K562 (cell line): ENCODE data around the gene CLIC1. TPM values are rescaled to one million over a fixed set of nuclear protein-coding genes. Genes with fewer than 3 reads are reported as not detected.
A peak's percentile ranks its signal among the peaks of the same experiment; 100 is the strongest.

ENCODE experiments used
- ATF7 ChIP-seq: fragments of 450-650 bp; IDR thresholded peaks from 2 replicates; pipeline ENCODE4 v1.7.1; 2014; ENCODE audit warnings: mild to moderate bottlenecking, moderate library complexity
- DDX20 ChIP-seq: fragments of 450-650 bp; IDR thresholded peaks from 2 replicates; pipeline ENCODE4 v1.6.1; 2016; ENCODE audit warnings: missing genetic modification characterization, low read depth, mild to moderate bottlenecking, missing compliant biosample characterization, moderate library complexity
- GTF2A2 ChIP-seq: IDR thresholded peaks from 2 replicates; pipeline ENCODE4 v1.6.1; 2016; ENCODE audit warnings: mild to moderate bottlenecking, missing genetic modification characterization, missing compliant biosample characterization
- OTX1 ChIP-seq: fragments of 450-650 bp; formaldehyde crosslinking; IDR thresholded peaks from 2 replicates; pipeline ENCODE4 v1.4.0; 2022; ENCODE audit warnings: mild to moderate bottlenecking
- polyA plus RNA-seq, 8 experiments: library from polyadenylated mRNA; depleted of rRNA in 4 of 8; stranded (reverse) in 5 of 8; unstranded in 3 of 8; fragments of >200 nt; fragmentation: Nextera tagmentation in 2 of 8; fragmentation: Illumina TruSeq in 1 of 8; extraction: Ambion mirVana in 2 of 8; extraction: Trizol in 1 of 8; gene quantifications; 2 replicates each; pipeline versions ENCODE4 v1.2.1 to v1.2.3, GENCODE V29; 2011 to 2014; ENCODE audit warnings: inconsistent platforms in 1 of 8, missing spikeins in 1 of 8
- total RNA-seq, 7 experiments: library from RNA; depleted of rRNA in 6 of 7; stranded (reverse); fragments of >200 nt in 6 of 7; fragmentation: Illumina TruSeq in 2 of 7; extraction: Trizol in 2 of 7; gene quantifications; 2 replicates each; pipeline versions ENCODE4 v1.2.1 to v1.2.3, GENCODE V29; 2011 to 2021; ENCODE audit warnings: low replicate concordance in 1 of 7
- TF ChIP-seq, protein P1 (sequence below): fragments of 250-450 bp; sonication (Bioruptor Pico); IDR thresholded peaks from 2 replicates; pipeline ENCODE4 v1.4.0; 2020
- TF ChIP-seq, protein P2 (sequence below): fragments of 450-650 bp; IDR thresholded peaks from 2 replicates; pipeline ENCODE4 v1.6.1; 2017; ENCODE audit warnings: antibody characterized with exemption, mild to moderate bottlenecking
- TF ChIP-seq, protein P3 (sequence below): sonication (generic); formaldehyde crosslinking; IDR thresholded peaks from 2 replicates; pipeline ENCODE4 v1.8.0; 2022; ENCODE audit warnings: missing genetic modification reagents, mild to moderate bottlenecking, borderline replicate concordance
- TF ChIP-seq, protein P4 (sequence below): fragments of 250-450 bp; sonication (Bioruptor Pico); IDR thresholded peaks from 2 replicates; pipeline ENCODE4 v1.5.0; 2021
- TF ChIP-seq, protein P5 (sequence below): fragments of 150-350 bp; IDR thresholded peaks from 2 replicates; pipeline ENCODE4 v1.6.1; 2014; ENCODE audit warnings: low read depth, mild to moderate bottlenecking, low read length, borderline replicate concordance

Gene CLIC1
- total and polyA plus RNA-seq, 9 of the 15 experiments (the other 6 are each of a cell fraction or from before 2014, with no cell fraction given), result 1,267 to 2,419 (median 1,808) TPM

DNA sequence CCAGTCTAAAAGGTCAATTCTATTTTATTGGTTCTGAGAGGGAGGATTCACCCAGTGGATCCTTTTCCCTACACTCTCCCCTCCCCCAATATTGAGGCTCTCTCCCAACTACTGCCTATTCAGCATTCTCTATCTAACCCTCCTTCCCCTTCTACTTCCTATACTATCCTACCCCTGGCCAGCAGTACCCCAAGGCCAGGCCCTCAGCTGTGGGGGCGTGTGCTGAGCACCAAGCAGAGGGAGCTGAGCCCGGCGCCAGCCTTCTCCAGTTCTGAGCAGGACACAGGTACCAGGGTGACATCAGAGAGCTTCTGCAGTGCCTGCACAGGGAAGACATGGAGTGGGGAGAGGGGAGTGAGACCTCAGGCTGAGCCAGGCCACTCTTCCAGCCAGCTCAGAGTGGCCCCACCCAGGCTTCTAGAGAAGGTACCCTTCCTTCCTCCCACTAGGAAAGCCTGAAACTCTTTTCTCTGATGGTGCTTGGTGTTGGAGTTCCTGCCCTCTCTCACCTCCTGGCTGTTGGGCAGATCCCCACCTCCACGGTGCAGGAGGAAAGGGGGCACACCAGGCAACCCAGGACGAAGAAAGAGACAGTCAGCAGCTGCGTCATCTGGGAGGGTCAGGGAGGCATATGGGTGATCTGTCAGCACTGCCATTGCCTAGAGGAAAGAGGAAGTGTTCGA is 9.2 kb downstream of the CLIC1 start (continued):
- TF ChIP-seq, protein P1, sequence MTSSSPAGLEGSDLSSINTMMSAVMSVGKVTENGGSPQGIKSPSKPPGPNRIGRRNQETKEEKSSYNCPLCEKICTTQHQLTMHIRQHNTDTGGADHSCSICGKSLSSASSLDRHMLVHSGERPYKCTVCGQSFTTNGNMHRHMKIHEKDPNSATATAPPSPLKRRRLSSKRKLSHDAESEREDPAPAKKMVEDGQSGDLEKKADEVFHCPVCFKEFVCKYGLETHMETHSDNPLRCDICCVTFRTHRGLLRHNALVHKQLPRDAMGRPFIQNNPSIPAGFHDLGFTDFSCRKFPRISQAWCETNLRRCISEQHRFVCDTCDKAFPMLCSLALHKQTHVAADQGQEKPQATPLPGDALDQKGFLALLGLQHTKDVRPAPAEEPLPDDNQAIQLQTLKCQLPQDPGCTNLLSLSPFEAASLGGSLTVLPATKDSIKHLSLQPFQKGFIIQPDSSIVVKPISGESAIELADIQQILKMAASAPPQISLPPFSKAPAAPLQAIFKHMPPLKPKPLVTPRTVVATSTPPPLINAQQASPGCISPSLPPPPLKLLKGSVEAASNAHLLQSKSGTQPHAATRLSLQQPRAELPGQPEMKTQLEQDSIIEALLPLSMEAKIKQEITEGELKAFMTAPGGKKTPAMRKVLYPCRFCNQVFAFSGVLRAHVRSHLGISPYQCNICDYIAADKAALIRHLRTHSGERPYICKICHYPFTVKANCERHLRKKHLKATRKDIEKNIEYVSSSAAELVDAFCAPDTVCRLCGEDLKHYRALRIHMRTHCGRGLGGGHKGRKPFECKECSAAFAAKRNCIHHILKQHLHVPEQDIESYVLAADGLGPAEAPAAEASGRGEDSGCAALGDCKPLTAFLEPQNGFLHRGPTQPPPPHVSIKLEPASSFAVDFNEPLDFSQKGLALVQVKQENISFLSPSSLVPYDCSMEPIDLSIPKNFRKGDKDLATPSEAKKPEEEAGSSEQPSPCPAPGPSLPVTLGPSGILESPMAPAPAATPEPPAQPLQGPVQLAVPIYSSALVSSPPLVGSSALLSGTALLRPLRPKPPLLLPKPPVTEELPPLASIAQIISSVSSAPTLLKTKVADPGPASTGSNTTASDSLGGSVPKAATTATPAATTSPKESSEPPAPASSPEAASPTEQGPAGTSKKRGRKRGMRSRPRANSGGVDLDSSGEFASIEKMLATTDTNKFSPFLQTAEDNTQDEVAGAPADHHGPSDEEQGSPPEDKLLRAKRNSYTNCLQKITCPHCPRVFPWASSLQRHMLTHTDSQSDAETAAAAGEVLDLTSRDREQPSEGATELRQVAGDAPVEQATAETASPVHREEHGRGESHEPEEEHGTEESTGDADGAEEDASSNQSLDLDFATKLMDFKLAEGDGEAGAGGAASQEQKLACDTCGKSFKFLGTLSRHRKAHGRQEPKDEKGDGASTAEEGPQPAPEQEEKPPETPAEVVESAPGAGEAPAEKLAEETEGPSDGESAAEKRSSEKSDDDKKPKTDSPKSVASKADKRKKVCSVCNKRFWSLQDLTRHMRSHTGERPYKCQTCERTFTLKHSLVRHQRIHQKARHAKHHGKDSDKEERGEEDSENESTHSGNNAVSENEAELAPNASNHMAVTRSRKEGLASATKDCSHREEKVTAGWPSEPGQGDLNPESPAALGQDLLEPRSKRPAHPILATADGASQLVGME (CRISPR knock-in tag), result no peak; the same call in 1 of the 2 replicates
- TF ChIP-seq, protein P2, sequence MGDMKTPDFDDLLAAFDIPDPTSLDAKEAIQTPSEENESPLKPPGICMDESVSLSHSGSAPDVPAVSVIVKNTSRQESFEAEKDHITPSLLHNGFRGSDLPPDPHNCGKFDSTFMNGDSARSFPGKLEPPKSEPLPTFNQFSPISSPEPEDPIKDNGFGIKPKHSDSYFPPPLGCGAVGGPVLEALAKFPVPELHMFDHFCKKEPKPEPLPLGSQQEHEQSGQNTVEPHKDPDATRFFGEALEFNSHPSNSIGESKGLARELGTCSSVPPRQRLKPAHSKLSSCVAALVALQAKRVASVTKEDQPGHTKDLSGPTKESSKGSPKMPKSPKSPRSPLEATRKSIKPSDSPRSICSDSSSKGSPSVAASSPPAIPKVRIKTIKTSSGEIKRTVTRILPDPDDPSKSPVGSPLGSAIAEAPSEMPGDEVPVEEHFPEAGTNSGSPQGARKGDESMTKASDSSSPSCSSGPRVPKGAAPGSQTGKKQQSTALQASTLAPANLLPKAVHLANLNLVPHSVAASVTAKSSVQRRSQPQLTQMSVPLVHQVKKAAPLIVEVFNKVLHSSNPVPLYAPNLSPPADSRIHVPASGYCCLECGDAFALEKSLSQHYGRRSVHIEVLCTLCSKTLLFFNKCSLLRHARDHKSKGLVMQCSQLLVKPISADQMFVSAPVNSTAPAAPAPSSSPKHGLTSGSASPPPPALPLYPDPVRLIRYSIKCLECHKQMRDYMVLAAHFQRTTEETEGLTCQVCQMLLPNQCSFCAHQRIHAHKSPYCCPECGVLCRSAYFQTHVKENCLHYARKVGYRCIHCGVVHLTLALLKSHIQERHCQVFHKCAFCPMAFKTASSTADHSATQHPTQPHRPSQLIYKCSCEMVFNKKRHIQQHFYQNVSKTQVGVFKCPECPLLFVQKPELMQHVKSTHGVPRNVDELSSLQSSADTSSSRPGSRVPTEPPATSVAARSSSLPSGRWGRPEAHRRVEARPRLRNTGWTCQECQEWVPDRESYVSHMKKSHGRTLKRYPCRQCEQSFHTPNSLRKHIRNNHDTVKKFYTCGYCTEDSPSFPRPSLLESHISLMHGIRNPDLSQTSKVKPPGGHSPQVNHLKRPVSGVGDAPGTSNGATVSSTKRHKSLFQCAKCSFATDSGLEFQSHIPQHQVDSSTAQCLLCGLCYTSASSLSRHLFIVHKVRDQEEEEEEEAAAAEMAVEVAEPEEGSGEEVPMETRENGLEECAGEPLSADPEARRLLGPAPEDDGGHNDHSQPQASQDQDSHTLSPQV, result no peak
- TF ChIP-seq, protein P3, sequence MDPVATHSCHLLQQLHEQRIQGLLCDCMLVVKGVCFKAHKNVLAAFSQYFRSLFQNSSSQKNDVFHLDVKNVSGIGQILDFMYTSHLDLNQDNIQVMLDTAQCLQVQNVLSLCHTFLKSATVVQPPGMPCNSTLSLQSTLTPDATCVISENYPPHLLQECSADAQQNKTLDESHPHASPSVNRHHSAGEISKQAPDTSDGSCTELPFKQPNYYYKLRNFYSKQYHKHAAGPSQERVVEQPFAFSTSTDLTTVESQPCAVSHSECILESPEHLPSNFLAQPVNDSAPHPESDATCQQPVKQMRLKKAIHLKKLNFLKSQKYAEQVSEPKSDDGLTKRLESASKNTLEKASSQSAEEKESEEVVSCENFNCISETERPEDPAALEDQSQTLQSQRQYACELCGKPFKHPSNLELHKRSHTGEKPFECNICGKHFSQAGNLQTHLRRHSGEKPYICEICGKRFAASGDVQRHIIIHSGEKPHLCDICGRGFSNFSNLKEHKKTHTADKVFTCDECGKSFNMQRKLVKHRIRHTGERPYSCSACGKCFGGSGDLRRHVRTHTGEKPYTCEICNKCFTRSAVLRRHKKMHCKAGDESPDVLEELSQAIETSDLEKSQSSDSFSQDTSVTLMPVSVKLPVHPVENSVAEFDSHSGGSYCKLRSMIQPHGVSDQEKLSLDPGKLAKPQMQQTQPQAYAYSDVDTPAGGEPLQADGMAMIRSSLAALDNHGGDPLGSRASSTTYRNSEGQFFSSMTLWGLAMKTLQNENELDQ (CRISPR knock-in tag), result no peak
- TF ChIP-seq GTF2A2 (tag), result no peak
- TF ChIP-seq, protein P4, sequence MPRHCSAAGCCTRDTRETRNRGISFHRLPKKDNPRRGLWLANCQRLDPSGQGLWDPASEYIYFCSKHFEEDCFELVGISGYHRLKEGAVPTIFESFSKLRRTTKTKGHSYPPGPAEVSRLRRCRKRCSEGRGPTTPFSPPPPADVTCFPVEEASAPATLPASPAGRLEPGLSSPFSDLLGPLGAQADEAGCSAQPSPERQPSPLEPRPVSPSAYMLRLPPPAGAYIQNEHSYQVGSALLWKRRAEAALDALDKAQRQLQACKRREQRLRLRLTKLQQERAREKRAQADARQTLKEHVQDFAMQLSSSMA (CRISPR knock-in tag), result no peak
- no peak for TF ChIP-seq DDX20
- peak; percentile 49; the same call in 1 of the 2 replicates for TF ChIP-seq ATF7
- TF ChIP-seq OTX1 (CRISPR knock-in tag), result peak; percentile 9; the same call in 1 of the 2 replicates
- TF ChIP-seq, protein P5, sequence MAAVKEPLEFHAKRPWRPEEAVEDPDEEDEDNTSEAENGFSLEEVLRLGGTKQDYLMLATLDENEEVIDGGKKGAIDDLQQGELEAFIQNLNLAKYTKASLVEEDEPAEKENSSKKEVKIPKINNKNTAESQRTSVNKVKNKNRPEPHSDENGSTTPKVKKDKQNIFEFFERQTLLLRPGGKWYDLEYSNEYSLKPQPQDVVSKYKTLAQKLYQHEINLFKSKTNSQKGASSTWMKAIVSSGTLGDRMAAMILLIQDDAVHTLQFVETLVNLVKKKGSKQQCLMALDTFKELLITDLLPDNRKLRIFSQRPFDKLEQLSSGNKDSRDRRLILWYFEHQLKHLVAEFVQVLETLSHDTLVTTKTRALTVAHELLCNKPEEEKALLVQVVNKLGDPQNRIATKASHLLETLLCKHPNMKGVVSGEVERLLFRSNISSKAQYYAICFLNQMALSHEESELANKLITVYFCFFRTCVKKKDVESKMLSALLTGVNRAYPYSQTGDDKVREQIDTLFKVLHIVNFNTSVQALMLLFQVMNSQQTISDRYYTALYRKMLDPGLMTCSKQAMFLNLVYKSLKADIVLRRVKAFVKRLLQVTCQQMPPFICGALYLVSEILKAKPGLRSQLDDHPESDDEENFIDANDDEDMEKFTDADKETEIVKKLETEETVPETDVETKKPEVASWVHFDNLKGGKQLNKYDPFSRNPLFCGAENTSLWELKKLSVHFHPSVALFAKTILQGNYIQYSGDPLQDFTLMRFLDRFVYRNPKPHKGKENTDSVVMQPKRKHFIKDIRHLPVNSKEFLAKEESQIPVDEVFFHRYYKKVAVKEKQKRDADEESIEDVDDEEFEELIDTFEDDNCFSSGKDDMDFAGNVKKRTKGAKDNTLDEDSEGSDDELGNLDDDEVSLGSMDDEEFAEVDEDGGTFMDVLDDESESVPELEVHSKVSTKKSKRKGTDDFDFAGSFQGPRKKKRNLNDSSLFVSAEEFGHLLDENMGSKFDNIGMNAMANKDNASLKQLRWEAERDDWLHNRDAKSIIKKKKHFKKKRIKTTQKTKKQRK, result no peak
